HepG2 (cell line): ENCODE measurements around the gene SLC39A1. TPM values are rescaled to one million over a fixed set of nuclear protein-coding genes. Genes with fewer than 3 reads are reported as not detected.

ENCODE experiments used
- ATAC-seq: fragments of 200-7000 bp; cut with Tn5 transposase; 3 replicates; pipeline ENCODE4 v1.9.1; 2020; ENCODE audit warnings: mild to moderate bottlenecking, moderate library complexity
- BruUV-seq: library from RNA; stranded (reverse); fragments of 400-500 nt; replicated peaks from 2 replicates; lab custom pipeline; 2021; lab: Mats Ljungman, UMichigan
- CTCF ChIA-PET: fragments of 300-600 bp; formaldehyde crosslinking; extraction: SDS; loops from one replicate; lab custom pipeline; 2021; ENCODE audit warnings: low total read pairs, inconsistent platforms, low intra/inter-chr PET ratio; lab: Yijun Ruan, JAX
- POLR2A ChIA-PET: fragments of 350-600 bp; sonication (Branson Sonifier 250); formaldehyde crosslinking; loops from one replicate; lab custom pipeline; 2020; ENCODE audit warnings: antibody characterized with exemption, inconsistent platforms; lab: Yijun Ruan, JAX
- DNase-seq: peaks from one replicate; pipeline ENCODE4 v3.0.0-alpha.2; 2015; ENCODE audit warnings: low spot score
- FAIRE-seq: peaks from 3 replicates; lab custom pipeline; 2011; peaks lifted over from hg19 to GRCh38; lab: Jason Lieb, UNC
- H2AFZ ChIP-seq: one replicate; pipeline ENCODE4 v1.6.1; 2011; ENCODE audit warnings: low read length, inconsistent platforms
- H3K27ac ChIP-seq: fragments of 300-600 bp; 3 replicates; pipeline ENCODE4 v1.8.0; 2011; ENCODE audit warnings: mixed run types, mild to moderate bottlenecking, mixed read lengths, low read length, inconsistent platforms; ENCODE audit not compliant: insufficient read depth; ENCODE audit errors: extremely low read length
- H3K27me3 ChIP-seq, 2 experiments: fragments of 200-600 bp in 1 of 2; 2 replicates in 1 of 2; 3 replicates in 1 of 2; pipeline versions ENCODE4 v1.6.0 to v1.8.0; 2011; ENCODE audit warnings: low read length in 2 of 2, mild to moderate bottlenecking in 2 of 2, moderate library complexity in 2 of 2, inconsistent platforms in 1 of 2; ENCODE audit not compliant: insufficient read depth in 2 of 2, control insufficient read depth in 1 of 2
- H3K36me3 ChIP-seq, 2 experiments: fragments of 200-600 bp in 1 of 2; replicated peaks in 1 of 2; 2 replicates in 1 of 2; 3 replicates in 1 of 2; pipeline versions ENCODE4 v1.5.1 to v1.8.0; 2011; ENCODE audit warnings: low read length in 2 of 2, inconsistent platforms in 1 of 2; ENCODE audit not compliant: insufficient read depth in 2 of 2, control insufficient read depth in 1 of 2
- H3K4me1 ChIP-seq: 2 replicates; pipeline ENCODE4 v1.5.1; 2012; ENCODE audit warnings: low read length, inconsistent platforms; ENCODE audit not compliant: insufficient read depth
- H3K4me2 ChIP-seq: 2 replicates; pipeline ENCODE4 v1.6.0; 2011; ENCODE audit warnings: low read depth, low read length, inconsistent platforms
- H3K4me3 ChIP-seq, 3 experiments: fragments of 200-600 bp in 1 of 3; sonication (generic), shearing (Covaris generic) in 1 of 3; replicated peaks in 1 of 3; 2 replicates each; pipeline ENCODE4 v1.5.1; 2011 to 2016; ENCODE audit warnings: low read length in 3 of 3, inconsistent platforms in 2 of 3, low read depth in 2 of 3, mild to moderate bottlenecking in 2 of 3, control low read depth in 1 of 3, mixed read lengths in 1 of 3; ENCODE audit not compliant: insufficient read depth in 1 of 3
- H3K79me2 ChIP-seq: one replicate; pipeline ENCODE4 v1.6.1; 2011; ENCODE audit warnings: low read length, inconsistent platforms; ENCODE audit not compliant: insufficient read depth
- H3K9ac ChIP-seq: 2 replicates; pipeline ENCODE4 v1.6.0; 2011; ENCODE audit warnings: mild to moderate bottlenecking, low read depth, low read length, inconsistent platforms; ENCODE audit not compliant: insufficient read depth
- H3K9me3 ChIP-seq: 2 replicates; pipeline ENCODE4 v1.5.1; 2012; ENCODE audit warnings: mild to moderate bottlenecking, low read length
- H4K20me1 ChIP-seq: 2 replicates; pipeline ENCODE4 v1.6.0; 2011; ENCODE audit warnings: inconsistent platforms, mild to moderate bottlenecking, low read length, moderate library complexity; ENCODE audit not compliant: insufficient read depth
- BCL6 ChIP-seq: IDR thresholded peaks from 2 replicates; pipeline ENCODE4 v1.6.1; 2016; ENCODE audit warnings: missing genetic modification reagents, missing compliant biosample characterization
- FOXP4 ChIP-seq: sonication (generic); formaldehyde crosslinking; IDR thresholded peaks from 2 replicates; pipeline ENCODE4 v1.4.0; 2020; ENCODE audit warnings: missing genetic modification reagents
- GTF3A ChIP-seq: sonication (generic); formaldehyde crosslinking; conservative IDR thresholded peaks from 2 replicates; pipeline ENCODE4 v1.4.0; 2020; ENCODE audit warnings: mild to moderate bottlenecking, missing genetic modification reagents
- HMG20A ChIP-seq: IDR thresholded peaks from 2 replicates; pipeline ENCODE4 v1.6.1; 2016; ENCODE audit warnings: borderline replicate concordance
- MED8 ChIP-seq: sonication (generic); formaldehyde crosslinking; IDR thresholded peaks from 2 replicates; pipeline ENCODE4 v1.8.1; 2023; ENCODE audit warnings: mild to moderate bottlenecking, missing genetic modification reagents; ENCODE audit not compliant: insufficient replicate concordance
- PAXIP1 ChIP-seq: sonication (generic); formaldehyde crosslinking; conservative IDR thresholded peaks from 2 replicates; pipeline ENCODE4 v1.4.0; 2020; ENCODE audit warnings: mild to moderate bottlenecking, missing genetic modification reagents, moderate library complexity
- ZBTB20 ChIP-seq: sonication (generic); formaldehyde crosslinking; IDR thresholded peaks from 2 replicates; pipeline ENCODE4 v1.8.1; 2023; ENCODE audit warnings: missing genetic modification reagents, low read depth, mild to moderate bottlenecking, borderline replicate concordance
- ZKSCAN8 ChIP-seq: IDR thresholded peaks from 2 replicates; pipeline ENCODE4 v1.6.1; 2016; ENCODE audit warnings: borderline replicate concordance, missing genetic modification reagents, missing compliant biosample characterization
- ZNF317 ChIP-seq: sonication (generic); formaldehyde crosslinking; IDR thresholded peaks from 2 replicates; pipeline ENCODE4 v1.5.0; 2020; ENCODE audit warnings: mild to moderate bottlenecking, missing genetic modification reagents
- ZNF589 ChIP-seq: sonication (generic); formaldehyde crosslinking; conservative IDR thresholded peaks from 2 replicates; pipeline ENCODE4 v1.8.0; 2022; ENCODE audit warnings: mild to moderate bottlenecking, moderate library complexity, missing genetic modification reagents
- ZNF644 ChIP-seq: IDR thresholded peaks from 2 replicates; pipeline ENCODE4 v1.6.1; 2016; ENCODE audit warnings: low read depth
- ZSCAN22 ChIP-seq: sonication (generic); formaldehyde crosslinking; IDR thresholded peaks from 2 replicates; pipeline ENCODE4 v1.4.0; 2020; ENCODE audit warnings: mild to moderate bottlenecking, missing genetic modification reagents
- ZSCAN29 ChIP-seq: sonication (generic); formaldehyde crosslinking; conservative IDR thresholded peaks from 2 replicates; pipeline ENCODE4 v1.4.0; 2020; ENCODE audit warnings: mild to moderate bottlenecking, missing genetic modification reagents
- ZSCAN9 ChIP-seq: IDR thresholded peaks from 2 replicates; pipeline ENCODE4 v1.6.1; 2016; ENCODE audit warnings: borderline replicate concordance
- WGBS: methylation state at CpG from one replicate; pipeline ENCODE4 v1.1.6; 2017; ENCODE audit warnings: low lambda C conversion rate; 5-methylcytosine and 5-hydroxymethylcytosine counted together
- in situ Hi-C: cut with HindIII; loops from 2 replicates; pipeline ENCODE4 v1.10.0; 2017; ENCODE audit warnings: low pct_unique_long_range_greater_than_20kb; ENCODE audit not compliant: extremely low pct_ligation_motif_present
- intact Hi-C: fragments of 100-400 bp; cut with micrococcal nuclease; formaldehyde crosslinking; loops from one replicate; pipeline ENCODE4 v1.10.0; 2022; ENCODE audit not compliant: unreplicated experiment
- polyA plus RNA-seq, 8 experiments: library from polyadenylated mRNA; depleted of rRNA in 3 of 8; stranded (reverse) in 7 of 8; unstranded in 1 of 8; fragments of >200 nt; fragmentation: Illumina TruSeq in 4 of 8; extraction: Trizol in 4 of 8; gene quantifications; 2 replicates each; pipeline versions ENCODE4 v1.2.1 to v1.2.3, GENCODE V29; 2011 to 2016; ENCODE audit warnings: low read depth in 4 of 8, missing spikeins in 1 of 8, mixed read lengths in 1 of 8; ENCODE audit not compliant: insufficient read depth in 1 of 8
- total RNA-seq, 5 experiments: library from RNA; depleted of rRNA; stranded (reverse); fragments of >200 nt; fragmentation: Illumina TruSeq; extraction: Trizol; gene quantifications; 2 replicates each; pipeline ENCODE4 v1.2.3, GENCODE V29; 2016; ENCODE audit warnings: low read depth in 1 of 5
- TF ChIP-seq, protein P1 (sequence below): sonication (generic); formaldehyde crosslinking; IDR thresholded peaks from 2 replicates; pipeline ENCODE4 v1.5.1; 2020; ENCODE audit warnings: mild to moderate bottlenecking, missing genetic modification reagents

The SLC39A1 gene
- total and polyA plus RNA-seq, 2 of the 13 experiments (the other 11 are each of a cell fraction or from before 2014, with no cell fraction given): 71.2 to 78.4 TPM

DNA sequence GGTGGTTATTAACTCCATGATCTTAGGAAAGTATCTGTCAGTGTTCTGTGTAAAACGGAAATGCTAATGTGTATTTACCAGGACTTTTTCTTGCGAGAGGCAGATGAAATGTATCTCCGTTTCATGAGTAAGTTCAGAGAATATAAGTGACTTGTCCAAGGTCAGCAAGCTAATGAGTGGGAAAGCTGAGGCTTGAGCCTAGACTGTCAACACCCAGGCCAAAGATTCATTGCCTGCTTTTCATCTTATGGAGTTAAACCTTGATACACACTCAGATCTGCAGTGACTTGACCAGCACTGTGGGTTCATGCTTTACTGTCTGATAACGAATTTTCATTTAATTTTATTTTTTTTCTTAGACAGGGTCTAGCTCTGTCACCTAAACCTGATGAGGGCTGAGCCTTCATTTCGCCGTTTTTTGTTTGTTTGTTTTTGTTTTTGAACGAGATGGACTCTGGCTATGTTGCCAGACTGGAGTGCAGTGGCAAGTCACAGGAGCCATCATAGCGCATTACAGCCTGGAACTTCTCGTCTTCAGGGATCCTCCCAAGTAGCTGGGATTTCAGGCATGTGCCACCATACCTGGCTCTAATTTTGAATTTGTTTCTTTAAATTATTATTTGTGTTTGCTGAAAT lies 15.1 kb upstream of the SLC39A1 start:
- H3K9ac ChIP-seq: peak overlapping the region; percentile 88
- H3K4me1 ChIP-seq: peaks cover 25% of the 10 kb centered on the region
- POLR2A ChIA-PET: interaction anchor here (1.0 to 4.4 kb wide), 15 partner anchors 9 to 363 kb away, joined by 3 to 209 read pairs (median 8); partner anchors contain the start of genes CHTOP, CREB3L4, CRTC2 and DENND4B
- peak; percentile 15 for FAIRE-seq
- peak overlapping the region; percentile 57 for H2AFZ ChIP-seq
- peaks cover 16% of the 10 kb centered on the region for H3K79me2 ChIP-seq
- peak overlapping the region; percentile 97 for H3K4me2 ChIP-seq
- peak overlapping the region; percentile 88 for H3K27ac ChIP-seq
- ATAC-seq: peak; percentile 12
- in situ Hi-C loops: no loop called here
- CTCF ChIA-PET: no interaction called here
- H4K20me1 ChIP-seq: no peaks in the 10 kb centered on the region
- WGBS: 2% methylated on average over 9 of the region's 9 CpGs
- BruUV-seq: no TSS peak
- peak overlapping the region; percentile 72 to 79 (median 77) for H3K4me3 ChIP-seq
- H3K36me3 ChIP-seq: peaks cover 1 to 19% of the 10 kb centered on the region in 2 experiments
- no peak for DNase-seq
- no peaks in the 10 kb centered on the region for H3K9me3 ChIP-seq
- no peaks in the 10 kb centered on the region for H3K27me3 ChIP-seq
- intact Hi-C loops: loop anchor here (1.0 kb wide), 1 partner anchor 8 kb away; the partner anchor contains the start of gene RAB13
- TF ChIP-seq ZSCAN9 (CRISPR knock-in tag) (0 out of 2 replicates have a peak, but pooled peaks have one; percentile 6), ZNF644 (CRISPR knock-in tag) (0 out of 2 replicates have a peak, but pooled peaks have one; percentile 4), BCL6 (0 out of 2 replicates have a peak, but pooled peaks have one; percentile 0), ZSCAN22 (CRISPR knock-in tag) (0 out of 2 replicates have a peak, but pooled peaks have one; percentile 28), ZBTB20 (CRISPR knock-in tag) (no peak), MED8 (no peak), ZKSCAN8 (CRISPR knock-in tag) (0 out of 2 replicates have a peak, but pooled peaks have one; percentile 0), ZSCAN29 (CRISPR knock-in tag) (0 out of 2 replicates have a peak, but pooled peaks have one; percentile 17), FOXP4 (CRISPR knock-in tag) (no peak), ZNF589 (CRISPR knock-in tag) (no peak), GTF3A (CRISPR knock-in tag) (no peak), HMG20A (CRISPR knock-in tag) (0 out of 2 replicates have a peak, but pooled peaks have one; percentile 8), ZNF317 (CRISPR knock-in tag) (no peak), PAXIP1 (0 out of 2 replicates have a peak, but pooled peaks have one; percentile 9)
- TF ChIP-seq, protein P1, sequence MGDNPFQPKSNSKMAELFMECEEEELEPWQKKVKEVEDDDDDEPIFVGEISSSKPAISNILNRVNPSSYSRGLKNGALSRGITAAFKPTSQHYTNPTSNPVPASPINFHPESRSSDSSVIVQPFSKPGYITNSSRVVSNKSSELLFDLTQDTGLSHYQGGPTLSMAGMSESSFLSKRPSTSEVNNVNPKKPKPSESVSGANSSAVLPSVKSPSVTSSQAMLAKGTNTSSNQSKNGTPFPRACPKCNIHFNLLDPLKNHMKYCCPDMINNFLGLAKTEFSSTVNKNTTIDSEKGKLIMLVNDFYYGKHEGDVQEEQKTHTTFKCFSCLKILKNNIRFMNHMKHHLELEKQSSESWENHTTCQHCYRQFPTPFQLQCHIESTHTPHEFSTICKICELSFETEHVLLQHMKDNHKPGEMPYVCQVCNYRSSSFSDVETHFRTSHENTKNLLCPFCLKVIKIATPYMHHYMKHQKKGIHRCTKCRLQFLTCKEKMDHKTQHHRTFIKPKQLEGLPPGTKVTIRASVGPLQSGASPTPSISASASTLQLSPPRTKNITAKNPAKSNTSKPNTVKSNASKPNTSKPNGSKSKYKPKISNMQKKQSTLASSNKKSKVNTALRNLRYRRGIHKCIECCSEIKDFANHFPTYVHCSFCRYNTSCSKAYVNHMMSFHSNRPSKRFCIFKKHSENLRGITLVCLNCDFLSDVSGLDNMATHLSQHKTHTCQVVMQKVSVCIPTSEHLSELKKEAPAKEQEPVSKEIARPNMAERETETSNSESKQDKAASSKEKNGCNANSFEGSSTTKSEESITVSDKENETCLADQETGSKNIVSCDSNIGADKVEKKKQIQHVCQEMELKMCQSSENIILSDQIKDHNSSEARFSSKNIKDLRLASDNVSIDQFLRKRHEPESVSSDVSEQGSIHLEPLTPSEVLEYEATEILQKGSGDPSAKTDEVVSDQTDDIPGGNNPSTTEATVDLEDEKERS: no peak
